OCI-LY3 (cell line): ENCODE results near the gene RAB3D.
"Not testable (repeated sequence)": the region's sequence is repeated elsewhere in the genome, so short reads cannot be mapped to it uniquely, and the experiment has no call there.

Experiments used
- H2AFZ ChIP-seq: fragments of 200-600, 300-600 bp; shearing (Covaris generic); 2 replicates; pipeline ENCODE4 v1.6.0; 2014; ENCODE audit warnings: antibody characterized with exemption, low read depth, low read length
- H3K27ac ChIP-seq: fragments of 200-600, 300-600 bp; sonication (generic); 2 replicates; pipeline ENCODE4 v1.5.1; 2014; ENCODE audit warnings: mild to moderate bottlenecking, low read length, moderate library complexity, mixed read lengths
- H3K27me3 ChIP-seq: fragments of 200-600, 300-600 bp; sonication (generic); 2 replicates; pipeline ENCODE4 v1.6.1; 2014; ENCODE audit warnings: low read depth, low read length, mixed read lengths
- H3K36me3 ChIP-seq: fragments of 200-600, 300-600 bp; sonication (generic); replicated peaks from 2 replicates; pipeline ENCODE3; 2014; ENCODE audit warnings: low read depth, low read length, mixed read lengths
- H3K4me1 ChIP-seq: fragments of 300-600, 200-600 bp; sonication (generic); 2 replicates; pipeline ENCODE4 v1.6.1; 2014; ENCODE audit warnings: low read length, mixed read lengths
- H3K4me2 ChIP-seq: fragments of 200-600, 300-600 bp; sonication (generic); 2 replicates; pipeline ENCODE4 v1.6.1; 2014; ENCODE audit warnings: low read length, mixed read lengths
- H3K4me3 ChIP-seq: fragments of 300-600, 200-600 bp; sonication (generic); 2 replicates; pipeline ENCODE4 v1.5.1; 2014; ENCODE audit warnings: antibody characterized with exemption, mild to moderate bottlenecking, low read length, moderate library complexity
- H3K79me2 ChIP-seq: fragments of 300-600, 200-600 bp; shearing (Covaris generic); 2 replicates; pipeline ENCODE4 v1.6.1; 2014; ENCODE audit warnings: mild to moderate bottlenecking, low read length, mixed read lengths
- H3K9ac ChIP-seq: fragments of 300-600, 200-600 bp; shearing (Covaris generic); 2 replicates; pipeline ENCODE4 v1.6.0; 2014; ENCODE audit warnings: mild to moderate bottlenecking, low read length, moderate library complexity
- H3K9me3 ChIP-seq: fragments of 200-600, 300-600 bp; shearing (Covaris generic); 2 replicates; pipeline ENCODE4 v1.6.1; 2014; ENCODE audit warnings: low read length, mixed read lengths; ENCODE audit not compliant: insufficient read depth
- H4K20me1 ChIP-seq: fragments of 200-600, 300-600 bp; sonication (generic); 2 replicates; pipeline ENCODE4 v1.6.1; 2016; ENCODE audit warnings: low read length, mixed read lengths; ENCODE audit not compliant: insufficient read depth
- EZH2phosphoT487 ChIP-seq: fragments of 200-600 bp; shearing (Covaris generic); IDR thresholded peaks from 2 replicates; pipeline ENCODE4 v1.6.1; 2018; ENCODE audit warnings: antibody characterized with exemption, mixed run types, low read depth
- TF ChIP-seq, protein P1 (sequence below): fragments of 200-600, 300-600 bp; sonication (generic); IDR thresholded peaks from 2 replicates; pipeline ENCODE4 v1.5.1; 2014; ENCODE audit warnings: antibody characterized with exemption, low read length, low read depth

Gene RAB3D

DNA sequence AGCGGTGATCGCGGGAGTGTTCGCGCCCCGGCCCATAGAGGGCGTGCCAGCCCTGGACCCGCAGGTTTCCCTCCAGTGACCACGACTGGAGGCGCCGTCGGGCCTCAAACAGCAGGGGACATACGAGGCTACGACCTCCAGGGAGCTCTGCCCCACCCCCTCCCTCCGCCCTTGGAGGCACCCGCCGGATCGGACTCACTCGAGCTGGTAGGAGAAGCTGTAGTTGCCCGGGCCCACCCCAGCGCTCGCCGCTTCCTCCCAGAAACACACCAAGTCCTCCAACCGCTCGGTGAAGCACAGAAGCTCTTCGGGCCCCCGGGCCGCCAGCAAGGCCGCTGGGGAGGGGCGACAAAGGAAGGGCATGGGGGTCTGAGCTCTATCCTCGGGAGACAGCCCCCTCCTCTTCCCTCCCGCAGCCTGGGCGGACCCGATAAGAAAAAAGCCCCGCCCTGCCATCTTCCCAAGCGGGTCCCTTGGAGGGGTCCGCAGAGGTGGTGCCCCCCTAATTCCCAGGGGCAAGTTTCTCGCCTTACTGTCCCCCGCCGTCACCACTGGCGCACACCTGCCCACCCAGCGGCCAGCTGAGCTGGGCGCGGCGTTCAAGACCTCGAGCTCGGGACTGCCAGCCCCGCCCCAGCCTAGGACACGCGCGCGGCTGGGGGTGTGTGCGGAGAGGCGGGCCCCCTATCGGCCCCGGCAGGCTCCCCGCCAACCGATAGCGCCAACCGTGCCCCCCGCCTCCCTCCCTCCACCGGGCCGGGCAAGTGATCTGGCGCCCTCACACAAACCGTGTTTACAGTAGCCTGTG, 43.6 kb upstream of the RAB3D start:
- H3K4me3 ChIP-seq = peak overlapping the region; percentile 72
- no peaks in the 10 kb centered on the region for H3K27me3 ChIP-seq
- peaks cover 11% of the 10 kb centered on the region for H3K4me1 ChIP-seq
- H3K4me2 ChIP-seq = peak overlapping the region; percentile 75
- H3K79me2 ChIP-seq = peaks cover 5% of the 10 kb centered on the region; the same call in 1 of the 2 replicates
- no peak for TF ChIP-seq EZH2phosphoT487
- TF ChIP-seq, protein P1, sequence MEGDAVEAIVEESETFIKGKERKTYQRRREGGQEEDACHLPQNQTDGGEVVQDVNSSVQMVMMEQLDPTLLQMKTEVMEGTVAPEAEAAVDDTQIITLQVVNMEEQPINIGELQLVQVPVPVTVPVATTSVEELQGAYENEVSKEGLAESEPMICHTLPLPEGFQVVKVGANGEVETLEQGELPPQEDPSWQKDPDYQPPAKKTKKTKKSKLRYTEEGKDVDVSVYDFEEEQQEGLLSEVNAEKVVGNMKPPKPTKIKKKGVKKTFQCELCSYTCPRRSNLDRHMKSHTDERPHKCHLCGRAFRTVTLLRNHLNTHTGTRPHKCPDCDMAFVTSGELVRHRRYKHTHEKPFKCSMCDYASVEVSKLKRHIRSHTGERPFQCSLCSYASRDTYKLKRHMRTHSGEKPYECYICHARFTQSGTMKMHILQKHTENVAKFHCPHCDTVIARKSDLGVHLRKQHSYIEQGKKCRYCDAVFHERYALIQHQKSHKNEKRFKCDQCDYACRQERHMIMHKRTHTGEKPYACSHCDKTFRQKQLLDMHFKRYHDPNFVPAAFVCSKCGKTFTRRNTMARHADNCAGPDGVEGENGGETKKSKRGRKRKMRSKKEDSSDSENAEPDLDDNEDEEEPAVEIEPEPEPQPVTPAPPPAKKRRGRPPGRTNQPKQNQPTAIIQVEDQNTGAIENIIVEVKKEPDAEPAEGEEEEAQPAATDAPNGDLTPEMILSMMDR = peak; percentile 52
- no peaks in the 10 kb centered on the region for H4K20me1 ChIP-seq
- peak overlapping the region; percentile 28; the same call in 1 of the 2 replicates for H3K9ac ChIP-seq
- H2AFZ ChIP-seq = peak overlapping the region; percentile 28; the same call in 1 of the 2 replicates
- H3K36me3 ChIP-seq = no peaks in the 10 kb centered on the region
- no peak overlapping the region for H3K27ac ChIP-seq
- no peaks in the 10 kb centered on the region for H3K9me3 ChIP-seq

DNA sequence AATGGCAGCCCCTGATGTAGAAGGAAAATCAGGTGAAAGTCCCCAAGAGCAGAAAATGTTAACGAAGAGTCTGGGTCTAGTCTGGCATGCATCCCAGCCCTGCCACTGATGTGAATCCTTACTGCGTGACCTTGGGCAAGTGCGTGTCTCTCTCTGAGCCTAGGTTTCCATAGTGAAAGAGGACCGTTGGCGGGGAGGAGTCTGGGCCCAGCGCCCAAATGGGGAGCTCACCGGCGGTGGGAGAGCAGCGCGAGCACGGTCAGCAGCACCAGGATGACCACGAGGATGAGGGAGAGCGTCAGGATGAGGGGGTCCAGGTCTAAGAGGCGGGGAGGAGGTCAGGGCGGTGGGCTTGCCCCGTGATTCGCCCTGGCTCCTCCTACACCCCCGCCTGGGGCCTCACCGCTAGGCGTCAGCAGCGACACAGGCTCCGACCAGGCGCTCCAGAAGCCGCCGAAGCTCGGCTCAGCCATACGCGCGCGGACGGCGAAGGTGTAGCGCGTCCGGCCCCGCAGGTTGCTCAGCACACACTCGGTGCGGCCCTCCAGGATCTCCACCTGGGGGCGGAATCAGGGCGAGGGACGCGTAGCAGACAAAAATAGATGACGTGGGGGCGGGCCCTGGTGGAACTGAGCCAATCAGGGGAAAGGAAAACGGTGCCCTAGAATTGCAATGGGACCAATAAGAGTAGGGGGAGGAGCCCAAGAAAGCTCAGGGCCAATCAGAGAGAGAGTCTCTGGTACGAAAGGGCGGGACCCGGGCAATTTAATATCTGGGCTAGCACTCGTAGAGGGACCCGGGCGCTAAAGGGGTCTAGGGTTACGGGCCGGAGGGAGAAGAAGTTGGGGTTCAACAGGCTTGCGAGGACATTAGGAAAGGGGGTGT, 41.4 kb upstream of the RAB3D start:
- peak overlapping the region; percentile 68 for H3K27ac ChIP-seq

DNA sequence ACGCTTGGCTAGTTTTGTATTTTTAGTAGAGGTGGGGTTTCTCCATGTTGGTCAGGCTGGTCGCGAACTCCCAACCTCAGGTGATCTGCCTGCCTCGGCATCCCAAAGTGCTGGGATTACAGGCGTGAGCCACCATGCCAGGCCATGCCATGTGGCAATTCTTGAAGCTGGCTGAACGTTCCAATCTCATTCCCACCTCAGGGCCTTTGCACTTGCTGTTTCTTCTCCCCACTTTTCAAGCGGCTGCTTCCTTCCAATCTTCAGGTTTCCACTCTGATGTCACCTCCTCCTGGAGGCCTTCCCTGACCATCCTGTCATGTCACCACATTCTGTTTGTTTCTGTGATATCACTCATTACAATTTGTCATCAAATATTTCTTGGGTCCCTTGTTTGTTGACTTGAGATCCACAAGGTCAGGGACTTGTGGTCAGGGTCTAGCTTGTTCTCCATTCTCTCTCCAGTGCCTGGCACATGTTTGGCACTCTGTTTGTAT, 40.4 kb upstream of the RAB3D start:
- peak overlapping the region; percentile 68; the same call in 1 of the 2 replicates for H3K27ac ChIP-seq
- TF ChIP-seq EZH2phosphoT487 = no peak
- TF ChIP-seq, protein P1 = no peak
- peaks cover 25% of the 10 kb centered on the region for H3K4me1 ChIP-seq
- H2AFZ ChIP-seq = no peak overlapping the region
- peaks cover 15% of the 10 kb centered on the region for H3K79me2 ChIP-seq
- H4K20me1 ChIP-seq = no peaks in the 10 kb centered on the region
- H3K4me3 ChIP-seq = peak overlapping the region; percentile 82
- H3K4me2 ChIP-seq = peak overlapping the region; percentile 89
- H3K36me3 ChIP-seq = peaks cover 6% of the 10 kb centered on the region
- no peaks in the 10 kb centered on the region for H3K9me3 ChIP-seq
- H3K27me3 ChIP-seq = no peaks in the 10 kb centered on the region
- peak overlapping the region; percentile 78 for H3K9ac ChIP-seq

More for the DNA sequence above, 41.4 kb upstream of the RAB3D start:
- Histone ChIP-seq H4K20me1 (no peaks in the 10 kb centered on the region), H3K9ac (peak overlapping the region; percentile 78), H3K9me3 (no peaks in the 10 kb centered on the region), H3K36me3 (peaks cover 6% of the 10 kb centered on the region), H3K79me2 (peaks cover 7% of the 10 kb centered on the region), H2AFZ (peak overlapping the region; percentile 91), H3K4me2 (peak overlapping the region; percentile 89), H3K27me3 (no peaks in the 10 kb centered on the region), H3K4me1 (peaks cover 21% of the 10 kb centered on the region), H3K4me3 (peak overlapping the region; percentile 82)
- TF ChIP-seq, protein P1 = peak; percentile 80
- TF ChIP-seq EZH2phosphoT487 = no peak

DNA sequence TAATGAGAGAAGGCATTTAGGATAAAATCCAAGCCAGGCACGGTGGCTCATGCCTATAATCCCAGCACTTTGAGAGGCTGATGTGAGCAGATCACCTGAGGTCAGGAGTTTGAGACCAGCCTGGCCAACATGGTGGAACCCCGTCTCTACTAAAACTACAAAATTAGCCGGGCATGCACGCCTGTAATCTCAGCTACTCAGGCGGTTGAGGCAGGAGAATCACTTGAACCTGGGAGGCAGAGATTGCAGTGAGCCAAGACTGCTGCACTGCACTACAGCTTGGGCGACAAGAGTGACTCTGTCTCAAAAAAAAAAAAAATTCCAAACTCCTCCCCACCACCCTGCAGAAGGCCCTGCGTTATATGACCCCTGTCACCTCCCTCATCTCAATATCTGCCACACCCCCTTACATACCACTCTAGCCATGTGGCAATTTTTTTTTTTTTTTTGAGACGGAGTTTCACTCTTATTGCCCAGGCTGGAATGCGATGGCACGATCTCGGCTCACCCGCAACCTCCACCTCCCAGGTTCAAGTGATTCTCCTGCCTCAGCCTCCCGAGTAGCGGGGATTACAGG, 39.9 kb upstream of the RAB3D start:
- H2AFZ ChIP-seq, H3K9ac ChIP-seq, H3K27me3 ChIP-seq, H3K36me3 ChIP-seq, H3K9me3 ChIP-seq, H3K27ac ChIP-seq, H3K4me3 ChIP-seq, H4K20me1 ChIP-seq, H3K4me2 ChIP-seq: not testable (repeated sequence)
- Histone ChIP-seq H3K4me1 (peaks cover 25% of the 10 kb centered on the region), H3K79me2 (peaks cover 15% of the 10 kb centered on the region)
